GM19240 (cell line): ENCODE results near the gene VPS29.
A peak's percentile ranks its signal among the peaks of the same experiment; 100 is the strongest.
"Not testable (repeated sequence)": the region's sequence is repeated elsewhere in the genome, so short reads cannot be mapped to it uniquely, and the experiment has no call there.

Experiments used
- DNase-seq: peaks from one replicate; pipeline ENCODE4 v3.0.0; 2011; ENCODE audit warnings: low spot score; ENCODE audit not compliant: insufficient read length

Gene VPS29

DNA sequence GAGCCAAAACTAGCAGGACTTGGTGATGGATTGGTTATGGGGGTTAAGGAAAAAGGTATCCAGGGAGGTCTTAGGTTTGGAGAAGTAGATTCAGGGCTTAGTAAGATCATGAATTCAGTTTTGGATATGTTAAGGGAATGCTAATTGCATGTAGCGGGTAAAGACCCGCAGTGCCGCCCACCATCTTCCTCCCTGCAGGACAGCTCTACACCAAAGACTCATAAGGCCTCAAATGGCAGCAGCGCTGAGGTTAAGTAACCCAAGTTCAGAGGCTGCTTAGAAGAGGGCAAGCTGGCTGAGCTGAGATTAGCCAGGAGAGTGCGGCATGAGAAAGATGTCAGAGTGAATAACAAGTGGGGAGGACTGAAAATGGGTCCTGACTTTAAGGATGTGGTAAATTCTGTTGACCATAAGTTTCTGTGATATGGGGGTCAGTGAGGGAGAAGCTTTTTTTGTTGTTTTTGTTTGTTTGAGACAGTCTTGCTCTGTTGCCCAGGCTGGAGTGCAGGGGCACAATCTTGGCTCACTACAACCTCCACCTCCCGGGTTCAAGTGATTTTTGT is 26.4 kb upstream of the VPS29 start:
- DNase-seq, result no peak

GRCh38 chr12:110520876-110521712 is 19.2 kb upstream of the VPS29 start:
- DNase-seq, result not testable (repeated sequence)

DNA sequence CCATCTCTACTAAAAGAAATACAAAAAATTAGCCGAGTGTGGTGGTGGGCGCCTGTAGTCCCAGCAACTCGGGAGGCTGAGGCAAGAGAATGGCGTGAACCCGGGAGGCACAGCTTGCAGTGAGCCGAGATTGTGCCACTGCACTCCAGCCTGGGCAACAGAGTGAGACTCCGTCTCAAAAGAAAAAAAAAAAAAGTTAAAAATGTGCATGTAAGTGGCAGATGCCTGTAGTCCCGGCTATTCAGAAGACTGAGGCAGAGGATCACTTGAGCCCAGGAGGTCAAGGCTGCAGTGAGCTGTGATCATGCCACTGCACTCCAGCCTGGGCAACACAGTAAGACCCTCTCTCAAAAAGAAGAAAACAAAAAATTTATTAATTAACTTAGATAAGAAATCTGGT is 16.1 kb upstream of the VPS29 start:
- DNase-seq, result not testable (repeated sequence)

DNA sequence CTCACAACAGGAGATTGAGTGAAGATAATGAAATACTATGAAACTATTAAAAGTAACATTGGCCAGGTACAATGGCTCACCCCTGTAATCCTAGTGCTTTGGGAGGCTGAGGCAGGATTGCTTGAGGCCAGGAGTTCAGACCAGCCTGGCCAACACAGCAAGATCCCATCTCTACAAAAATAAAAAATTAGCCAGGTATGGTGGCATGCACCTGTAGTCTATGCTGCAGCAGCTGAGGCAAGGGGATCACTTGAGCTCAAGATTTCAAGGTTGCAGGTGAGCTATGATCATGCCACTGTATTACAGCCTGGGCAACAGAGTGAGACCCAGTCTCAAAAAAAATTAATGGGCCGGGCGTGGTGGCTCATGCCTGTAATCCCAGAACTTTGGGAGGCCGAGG is 15.1 kb upstream of the VPS29 start:
- no peak for DNase-seq

GRCh38 chr12:110514363-110514762 is 12.5 kb upstream of the VPS29 start:
- DNase-seq, result no peak

- no peak for DNase-seq
These were observed 11.9 kb upstream of the VPS29 start for GRCh38 chr12:110513842-110514241.

- DNase-seq, result no peak
These were observed 6.2 kb upstream of the VPS29 start for GRCh38 chr12:110508071-110508586.

GRCh38 chr12:110505332-110505731 is 3.4 kb upstream of the VPS29 start:
- no peak for DNase-seq

- no peak for DNase-seq
These were observed 1.5 kb upstream of the VPS29 start for GRCh38 chr12:110503432-110503831.

DNA sequence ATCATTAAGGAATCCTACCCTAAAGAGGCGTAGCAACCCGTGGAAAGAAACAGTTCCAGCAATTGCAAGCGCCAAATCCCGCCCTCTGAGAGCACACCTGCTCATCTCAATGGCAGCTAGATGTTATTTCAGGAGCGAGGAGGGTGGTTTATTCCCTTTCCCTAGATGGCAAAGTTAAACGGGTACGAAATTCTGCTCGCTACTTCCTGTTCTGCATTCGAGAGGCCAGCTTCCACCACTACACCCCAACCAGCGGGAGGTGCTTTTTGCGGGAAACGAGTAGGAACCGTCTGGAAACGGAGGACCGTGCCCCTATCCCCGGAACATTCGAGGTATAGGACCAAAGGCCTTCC is 536 bp downstream of the VPS29 start:
- no peak for DNase-seq

GRCh38 chr12:110498984-110499706 is 2.8 kb downstream of the VPS29 start:
- DNase-seq, result no peak

- DNase-seq, result no peak
These were observed 26.5 kb downstream of the VPS29 start for GRCh38 chr12:110475426-110475825.

- peak; percentile 87 for DNase-seq
These were observed 33.5 kb downstream of the VPS29 start, which contains the start of the genes FAM216A and GPN3 for GRCh38 chr12:110468214-110469048. Gene FAM216A, plus strand, starts transcription at chr12:110468845. Its CDS starts 31 bp downstream, at chr12:110468876. Gene GPN3, minus strand, starts transcription at chr12:110468257. Its CDS starts 54 bp downstream, at chr12:110468203.

- DNase-seq, result no peak
These were observed 34.1 kb downstream of the VPS29 start for GRCh38 chr12:110467847-110468213.

- DNase-seq, result no peak
These were observed 35.1 kb downstream of the VPS29 start for GRCh38 chr12:110466791-110467190.

DNA sequence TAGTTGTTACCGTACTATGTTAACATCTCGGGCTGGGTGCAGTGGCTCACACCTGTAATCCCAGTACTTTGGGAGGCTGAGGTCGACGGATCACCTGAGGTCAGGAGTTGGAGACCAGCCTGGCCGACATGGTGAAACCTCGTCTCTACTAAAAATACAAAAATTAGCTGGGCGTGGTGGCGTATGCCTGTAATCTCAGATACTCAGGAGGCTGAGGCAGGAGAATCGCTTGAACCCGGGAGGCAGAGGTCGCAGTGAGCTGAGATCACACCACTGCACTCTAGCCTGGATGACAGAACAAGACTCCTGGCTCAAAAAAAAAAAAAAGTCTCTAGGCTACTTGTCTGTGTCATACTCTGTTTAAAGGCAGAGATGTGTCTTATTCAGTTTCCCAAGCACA is 36.1 kb downstream of the VPS29 start:
- DNase-seq, result not testable (repeated sequence)

- DNase-seq, result no peak
These were observed 36.9 kb downstream of the VPS29 start for GRCh38 chr12:110465024-110465423.

DNA sequence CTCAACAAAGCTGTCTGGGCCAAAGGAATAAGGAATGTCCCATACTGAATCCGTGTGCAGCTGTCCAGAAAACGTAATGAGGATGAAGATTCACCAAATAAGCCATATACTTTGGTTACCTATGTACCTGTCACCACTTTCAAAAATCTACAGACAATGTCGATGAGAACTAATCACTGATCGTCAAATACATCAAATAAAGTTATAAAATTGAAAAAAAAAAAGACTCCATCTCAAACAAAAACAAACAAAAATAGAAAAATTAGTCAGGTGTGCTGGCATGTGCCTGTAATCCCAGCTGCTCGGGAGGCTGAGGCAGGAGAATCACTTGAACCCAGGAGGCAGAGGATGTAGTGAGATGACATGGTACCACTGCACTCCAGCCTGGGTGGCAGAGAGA is 40.7 kb downstream of the VPS29 start:
- DNase-seq, result not testable (repeated sequence)

GRCh38 chr12:110458756-110459155 is 43.2 kb downstream of the VPS29 start:
- DNase-seq, result no peak

- DNase-seq, result no peak
These were observed 48.2 kb downstream of the VPS29 start for GRCh38 chr12:110453569-110454296.
